Measurements from ENCODE around the gene ADRA2A.

Gene ADRA2A

DNA sequence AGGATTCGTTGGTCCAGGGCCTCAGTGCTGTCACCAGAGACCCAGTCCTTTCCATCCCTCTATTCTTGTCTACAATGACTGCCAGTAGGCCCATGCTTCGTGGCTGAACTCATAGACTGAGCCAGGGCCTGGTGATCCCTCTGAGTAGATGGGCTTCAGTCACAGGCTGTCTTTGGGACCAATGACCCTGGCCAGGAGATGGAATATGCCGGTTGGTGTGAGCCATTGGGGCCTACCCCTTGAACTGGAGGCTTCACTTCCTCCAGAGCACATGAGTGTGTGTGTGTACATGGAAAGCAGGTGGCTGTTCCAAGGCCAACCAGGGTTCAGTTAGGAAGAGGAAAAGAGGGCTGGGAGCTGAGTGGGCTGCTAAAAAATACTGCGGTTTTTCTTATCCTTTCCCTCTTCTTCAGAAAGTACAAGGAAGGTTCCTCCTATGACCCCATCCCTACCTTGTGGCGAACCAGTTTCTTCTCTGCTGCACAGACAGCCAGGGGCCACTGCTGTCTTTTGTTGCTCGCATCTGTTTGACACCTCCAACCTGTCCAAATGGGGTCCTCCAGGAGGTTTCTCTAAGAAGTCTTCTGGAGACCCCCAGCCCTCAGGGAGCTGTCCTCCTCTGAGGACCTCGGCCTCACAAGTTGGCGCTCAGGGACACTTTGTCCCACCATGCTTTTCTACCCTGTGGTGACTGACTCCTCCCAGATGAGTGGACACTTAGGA, 36.6 kb downstream of the ADRA2A start:
- DNase-seq: no peak

DNA sequence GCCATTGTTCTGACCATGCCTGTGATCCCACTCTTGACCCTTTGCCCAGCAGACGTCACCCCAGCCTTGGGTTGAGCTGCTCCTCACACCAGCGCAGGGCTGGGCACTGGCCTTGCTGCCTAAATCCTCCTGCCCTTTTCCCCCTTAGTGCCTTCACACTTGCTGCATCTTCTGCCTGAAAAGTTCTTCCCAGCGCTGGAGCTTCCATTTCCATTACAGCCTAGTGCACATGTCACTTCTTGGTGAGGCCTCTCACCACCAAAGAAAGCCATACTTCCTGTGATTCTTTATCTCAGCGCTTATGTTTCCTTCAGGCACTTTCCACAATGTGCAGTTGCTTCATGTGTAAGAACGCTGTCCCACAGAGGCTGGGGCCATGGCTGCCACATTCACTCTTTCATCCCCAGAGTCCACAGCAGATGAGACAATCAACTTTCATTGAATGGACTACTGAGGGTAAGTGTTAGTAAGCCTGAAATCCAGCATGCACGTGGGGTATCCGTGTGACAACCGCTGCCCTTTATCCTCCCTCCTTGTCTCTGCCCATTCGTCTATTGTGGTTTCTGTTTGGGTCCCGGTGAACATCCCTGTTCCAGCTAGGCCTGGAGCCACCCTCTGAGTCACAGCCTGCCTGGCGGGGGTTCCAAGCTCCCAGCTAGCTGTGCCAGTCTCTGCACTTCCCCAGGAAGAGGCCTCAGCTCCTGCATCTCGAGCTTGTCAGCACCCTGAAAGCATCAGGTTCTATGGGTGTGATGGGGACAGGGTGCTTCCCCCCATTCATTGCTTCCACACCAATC, 37.3 kb downstream of the ADRA2A start:
- no peak for DNase-seq

DNA sequence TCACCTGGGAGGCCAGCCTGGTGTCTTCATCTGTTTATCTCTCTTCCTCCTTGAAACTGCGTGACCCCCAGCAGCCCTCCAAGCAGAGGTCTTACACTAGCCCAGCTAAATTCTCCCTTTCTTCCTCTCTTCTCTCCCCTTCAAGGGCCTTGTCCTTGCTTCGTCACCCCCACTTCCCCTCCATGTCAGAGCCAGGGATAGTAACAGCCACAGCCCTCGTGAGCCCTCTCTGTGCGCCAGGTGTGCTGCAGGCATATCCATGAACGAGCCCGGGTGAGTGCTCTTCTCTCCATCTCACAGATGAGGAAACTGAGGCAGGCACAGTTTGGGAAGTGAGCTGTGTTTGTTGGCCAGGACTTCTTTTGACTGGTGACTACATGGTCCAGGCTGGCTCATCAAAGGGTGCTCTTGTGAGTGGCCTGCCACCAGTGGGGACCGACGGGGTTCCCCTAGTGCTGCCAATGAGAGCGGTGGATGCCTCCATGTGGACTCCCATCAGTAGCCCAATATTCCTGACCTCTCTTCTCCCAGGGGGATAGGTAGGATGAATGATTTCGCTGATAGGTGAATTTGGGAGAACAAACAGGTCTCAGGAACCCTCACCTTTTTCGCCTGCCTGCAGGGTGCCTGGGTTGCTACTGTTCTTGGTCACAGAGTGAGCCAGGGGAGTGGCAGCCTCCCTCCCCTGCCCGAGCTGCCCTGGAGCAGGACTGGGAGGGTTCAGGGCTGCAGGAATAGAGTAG, 38.1 kb downstream of the ADRA2A start:
- no peak for DNase-seq

DNA sequence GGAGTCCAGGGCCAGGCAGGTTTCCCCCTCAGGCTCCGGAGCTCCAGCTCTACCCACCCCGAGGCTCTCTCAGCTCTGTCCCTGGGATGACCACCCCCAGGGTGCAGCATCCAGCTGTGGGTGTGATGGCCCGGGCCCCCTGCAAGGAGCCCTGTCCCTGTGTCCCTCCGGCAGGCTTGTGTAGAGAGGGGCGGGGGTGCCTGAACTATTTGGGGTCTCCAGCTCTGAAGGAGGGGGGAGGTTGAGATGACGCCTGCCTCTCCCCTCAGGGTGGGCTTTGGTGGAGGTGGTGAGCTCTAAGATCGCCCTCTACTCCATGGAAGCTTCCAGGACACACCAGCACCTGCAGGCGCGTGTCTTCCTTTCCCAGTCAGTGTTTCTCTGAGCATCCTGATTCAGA, 39.4 kb downstream of the ADRA2A start:
- DNase-seq: no peak

- DNase-seq: no peak
These were observed 40.1 kb downstream of the ADRA2A start for GRCh38 chr10:111116762-111117445.

DNA sequence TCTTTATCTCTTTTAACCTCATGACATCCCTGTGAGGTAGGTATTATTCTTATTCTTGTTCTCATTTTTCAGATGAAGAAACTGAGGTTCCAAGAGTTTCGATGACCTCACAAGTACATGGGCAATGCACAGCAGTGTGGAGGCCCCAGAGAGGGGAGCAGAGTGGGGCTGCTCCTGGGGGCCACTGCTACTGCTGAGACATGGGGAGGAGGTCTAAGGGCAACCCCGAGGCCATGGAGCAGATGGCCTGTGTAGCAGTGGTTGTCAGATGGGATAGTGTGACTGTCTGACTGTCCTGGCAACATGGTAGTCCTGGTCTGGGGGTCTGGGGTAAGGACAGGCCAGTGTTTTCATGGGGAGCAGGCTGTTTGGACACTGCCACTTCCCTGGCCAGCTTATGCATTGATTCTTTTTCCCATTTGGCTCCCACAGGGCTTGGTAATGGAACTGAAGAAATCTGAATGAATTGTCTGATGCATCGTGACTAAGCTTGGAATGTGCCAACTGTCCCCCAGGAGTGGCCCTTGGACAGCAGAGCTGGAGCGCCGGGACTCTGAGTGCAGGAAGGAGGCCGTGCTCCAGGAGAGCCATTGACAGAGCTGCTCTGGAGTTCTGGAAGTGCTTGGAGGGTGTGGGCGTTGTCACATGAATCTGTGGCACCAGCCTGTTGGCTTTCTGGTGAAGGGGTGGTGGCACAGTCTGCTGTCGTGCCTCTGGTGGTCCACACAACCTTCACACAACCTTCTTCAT, 40.9 kb downstream of the ADRA2A start:
- no peak for DNase-seq

DNA sequence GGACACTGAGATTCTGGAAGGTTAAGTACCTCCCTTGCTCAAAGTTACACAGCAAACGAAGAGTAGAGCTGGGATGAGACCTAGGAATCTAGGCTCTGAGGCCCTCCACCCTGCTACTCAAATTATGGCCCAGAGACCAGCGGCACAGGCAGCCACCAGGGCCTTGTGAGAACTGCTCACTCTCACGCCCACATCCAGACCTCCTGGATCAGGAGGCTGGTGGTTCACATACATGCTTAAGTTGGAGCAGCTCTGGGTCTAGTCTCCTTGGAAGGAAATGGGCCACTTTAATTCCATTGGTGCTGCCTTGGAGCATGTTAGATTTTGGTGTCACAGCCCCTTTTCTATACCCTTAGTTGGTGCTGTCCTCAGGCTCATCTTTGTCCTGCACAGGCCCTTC, 41.9 kb downstream of the ADRA2A start:
- no peak for DNase-seq

- DNase-seq: no peak
These were observed 42.8 kb downstream of the ADRA2A start for GRCh38 chr10:111119637-111120036.

- DNase-seq: no peak
These were observed 45.3 kb downstream of the ADRA2A start for GRCh38 chr10:111122127-111122526.

DNA sequence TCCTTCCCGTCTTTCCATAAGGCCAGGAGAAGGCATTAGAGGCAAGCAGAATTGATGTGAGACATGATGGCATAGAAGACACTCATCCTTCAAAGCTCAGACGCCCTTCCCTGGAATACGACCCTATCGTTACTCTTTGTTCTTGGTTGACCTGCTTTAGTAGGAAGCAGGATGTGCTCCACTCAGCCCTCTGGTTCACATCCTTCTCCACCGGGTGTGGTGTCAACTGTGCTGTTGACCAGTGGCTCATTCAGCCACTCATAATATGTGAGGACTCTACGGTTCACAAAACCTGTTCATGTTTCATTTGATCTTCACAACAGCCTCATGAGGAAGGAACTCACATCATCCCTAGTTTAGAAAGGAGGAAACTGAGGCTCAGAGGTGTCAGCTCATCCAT, 47.1 kb downstream of the ADRA2A start:
- no peak for DNase-seq

- no peak for DNase-seq
These were observed 48.3 kb downstream of the ADRA2A start for GRCh38 chr10:111125102-111125501.

GRCh38 chr10:111126077-111126476, 49.2 kb downstream of the ADRA2A start:
- DNase-seq: no peak

GRCh38 chr10:111127081-111127848, 50.4 kb downstream of the ADRA2A start:
- no peak for DNase-seq

- no peak for DNase-seq
These were observed 51.7 kb downstream of the ADRA2A start for GRCh38 chr10:111128331-111129180.

- no peak for DNase-seq
These were observed 52.5 kb downstream of the ADRA2A start for GRCh38 chr10:111129363-111129762.

GRCh38 chr10:111130471-111130870, 53.6 kb downstream of the ADRA2A start:
- no peak for DNase-seq
